Endothelial cell (in vitro differentiated cells): ENCODE results near the gene CNIH1. TPM values are rescaled to one million over a fixed set of nuclear protein-coding genes. Genes with fewer than 3 reads are reported as not detected.
"Not testable (repeated sequence)": the region's sequence is repeated elsewhere in the genome, so short reads cannot be mapped to it uniquely, and the experiment has no call there.

Experiments used
- DNase-seq: peaks from one replicate; pipeline ENCODE4 v3.0.0; 2021; ENCODE audit warnings: low spot score
- H3K27ac Mint-ChIP-seq: one replicate; pipeline ENCODE4 v1.8.0; 2021; ENCODE audit warnings: mixed read lengths, inconsistent platforms; ENCODE audit not compliant: unreplicated experiment
- H3K27me3 Mint-ChIP-seq: one replicate; pipeline ENCODE4 v1.8.0; 2021; ENCODE audit warnings: mild to moderate bottlenecking, moderate library complexity, mixed read lengths, inconsistent platforms; ENCODE audit not compliant: unreplicated experiment
- H3K36me3 Mint-ChIP-seq: one replicate; pipeline ENCODE4 v1.8.0; 2021; ENCODE audit warnings: mild to moderate bottlenecking, low read depth, mixed read lengths, inconsistent platforms; ENCODE audit not compliant: unreplicated experiment
- H3K4me1 Mint-ChIP-seq: one replicate; pipeline ENCODE4 v1.8.0; 2021; ENCODE audit warnings: mild to moderate bottlenecking, mixed read lengths, inconsistent platforms; ENCODE audit not compliant: unreplicated experiment
- H3K4me3 Mint-ChIP-seq: one replicate; pipeline ENCODE4 v1.8.0; 2021; ENCODE audit warnings: mild to moderate bottlenecking, mixed read lengths, inconsistent platforms; ENCODE audit not compliant: unreplicated experiment
- H3K9me3 Mint-ChIP-seq: one replicate; pipeline ENCODE4 v1.8.0; 2021; ENCODE audit warnings: mixed read lengths, inconsistent platforms; ENCODE audit not compliant: unreplicated experiment
- CTCF ChIP-seq: fragments of 200-600 bp; sonication (generic); IDR thresholded peaks from one replicate; pipeline ENCODE4 v1.5.0; 2021; ENCODE audit warnings: antibody characterized with exemption; ENCODE audit not compliant: unreplicated experiment
- total RNA-seq: library from RNA; stranded (reverse); fragmentation: NEBNext Ultra II Directional; extraction: Animal tissue kit (Norgen Biotek cat#: 25700); gene quantifications from one replicate; pipeline ENCODE4 v1.2.1, GENCODE V29; 2021; ENCODE audit not compliant: unreplicated experiment

CNIH1 gene
- total RNA-seq, 1 donor from 2014 or later, result 87.8 TPM

GRCh38 chr14:54467280-54467679 is 26.1 kb upstream of the CNIH1 start:
- Mint-ChIP-seq H3K36me3 (peaks cover 24% of the 10 kb centered on the region), H3K27ac (no peak overlapping the region), H3K4me3 (no peak overlapping the region), H3K4me1 (peaks cover 6% of the 10 kb centered on the region), H3K9me3 (no peaks in the 10 kb centered on the region), H3K27me3 (no peaks in the 10 kb centered on the region)
- DNase-seq, result no peak
- TF ChIP-seq CTCF, result no peak

GRCh38 chr14:54465654-54466053 is 24.5 kb upstream of the CNIH1 start:
- Mint-ChIP-seq H3K27ac (no peak overlapping the region), H3K4me3 (no peak overlapping the region), H3K4me1 (peaks cover 6% of the 10 kb centered on the region), H3K27me3 (no peaks in the 10 kb centered on the region), H3K36me3 (peaks cover 20% of the 10 kb centered on the region), H3K9me3 (no peaks in the 10 kb centered on the region)
- no peak for TF ChIP-seq CTCF
- DNase-seq, result no peak

- TF ChIP-seq CTCF, result no peak
- Mint-ChIP-seq H3K27ac (no peak overlapping the region), H3K9me3 (no peaks in the 10 kb centered on the region), H3K4me3 (no peak overlapping the region), H3K27me3 (no peaks in the 10 kb centered on the region), H3K36me3 (peaks cover 4% of the 10 kb centered on the region), H3K4me1 (peaks cover 6% of the 10 kb centered on the region)
- DNase-seq, result no peak
Measured at GRCh38 chr14:54462048-54462447, 20.9 kb upstream of the CNIH1 start.

- H3K4me3 Mint-ChIP-seq, result no peak overlapping the region
- no peak for DNase-seq
- peaks cover 6% of the 10 kb centered on the region for H3K4me1 Mint-ChIP-seq
- H3K36me3 Mint-ChIP-seq, result peaks cover 4% of the 10 kb centered on the region
- no peaks in the 10 kb centered on the region for H3K27me3 Mint-ChIP-seq
- TF ChIP-seq CTCF, result no peak
- no peak overlapping the region for H3K27ac Mint-ChIP-seq
- H3K9me3 Mint-ChIP-seq, result no peaks in the 10 kb centered on the region
Measured at GRCh38 chr14:54459106-54459505, 17.9 kb upstream of the CNIH1 start.

GRCh38 chr14:54458536-54458935 is 17.4 kb upstream of the CNIH1 start:
- H3K4me1 Mint-ChIP-seq, DNase-seq, H3K27ac Mint-ChIP-seq, H3K4me3 Mint-ChIP-seq, H3K9me3 Mint-ChIP-seq, H3K36me3 Mint-ChIP-seq, H3K27me3 Mint-ChIP-seq: not testable (repeated sequence)

- TF ChIP-seq CTCF, result no peak
- DNase-seq, result no peak
- Mint-ChIP-seq H3K9me3 (no peaks in the 10 kb centered on the region), H3K4me3 (no peak overlapping the region), H3K4me1 (no peaks in the 10 kb centered on the region), H3K27ac (no peak overlapping the region), H3K36me3 (peaks cover 4% of the 10 kb centered on the region), H3K27me3 (no peaks in the 10 kb centered on the region)
Measured at GRCh38 chr14:54457609-54457996, 16.4 kb upstream of the CNIH1 start.

GRCh38 chr14:54456820-54457608 is 15.8 kb upstream of the CNIH1 start:
- not testable (repeated sequence) for H3K4me1 Mint-ChIP-seq, H3K4me3 Mint-ChIP-seq, H3K9me3 Mint-ChIP-seq, H3K27ac Mint-ChIP-seq, H3K36me3 Mint-ChIP-seq, H3K27me3 Mint-ChIP-seq, DNase-seq
